Colonic mucosa (tissue), 4 donors: ENCODE measurements around the gene ZFYVE1. TPM values are rescaled to one million over a fixed set of nuclear protein-coding genes. Genes with fewer than 3 reads are reported as not detected.
A peak's percentile ranks its signal among the peaks of the same experiment; 100 is the strongest.
"Not testable (repeated sequence)": the region's sequence is repeated elsewhere in the genome, so short reads cannot be mapped to it uniquely, and the experiment has no call there.

Experiments used
- DNase-seq: peaks from one replicate; pipeline ENCODE4 v3.0.0-alpha.2; 2020
- H3K27ac ChIP-seq: fragments of 200-600 bp; one replicate; pipeline ENCODE4 v1.8.0; 2021
- H3K27me3 ChIP-seq: fragments of 200-600 bp; one replicate; pipeline ENCODE4 v1.8.0; 2021
- H3K36me3 ChIP-seq: fragments of 200-600 bp; one replicate; pipeline ENCODE4 v1.8.0; 2021
- H3K4me1 ChIP-seq: fragments of 200-600 bp; one replicate; pipeline ENCODE4 v1.8.0; 2021; ENCODE audit warnings: mild to moderate bottlenecking
- H3K4me3 ChIP-seq: fragments of 200-600 bp; one replicate; pipeline ENCODE4 v1.8.0; 2021
- H3K9ac ChIP-seq, 2 donors: one replicate each; pipeline ENCODE4 v1.7.0; 2013; ENCODE audit warnings: control low read depth in 2 of 2, low read depth in 2 of 2, low read length in 2 of 2
- H3K9me3 ChIP-seq: fragments of 200-600 bp; one replicate; pipeline ENCODE4 v1.8.0; 2021
- CTCF ChIP-seq: fragments of 200-600 bp; IDR thresholded peaks from one replicate; pipeline ENCODE4 v1.8.0; 2022; ENCODE audit warnings: antibody characterized with exemption, mild to moderate bottlenecking
- intact Hi-C: fragments of 100-400 bp; cut with DNase I; formaldehyde crosslinking; loops from one replicate; pipeline ENCODE4 v1.14.1; 2022
- total RNA-seq, 2 donors: library from RNA; stranded (reverse); fragmentation: NEBNext Ultra II Directional in 1 of 2; extraction: Animal tissue kit (Norgen Biotek cat#: 25700) in 1 of 2; gene quantifications; one replicate each; pipeline ENCODE4 v1.2.1, GENCODE V29; 2021
- donor health status: healthy.
- donor health status: DM: no; HTN: no; CAD: no.
- donor health status: DM: no; HTN: no; CAD: no.

The ZFYVE1 gene
- total RNA-seq, 2 donors from 2014 or later, result 11.7 to 17.5 TPM

- H3K27ac ChIP-seq, result peak overlapping the region; percentile 88
These were observed 562 bp downstream of the ZFYVE1 start for GRCh38 chr14:73026243-73026844.

GRCh38 chr14:73025544-73025943 lies 1.4 kb downstream of the ZFYVE1 start:
- no peak for TF ChIP-seq CTCF
- intact Hi-C loops, result no loop called here
- no peak overlapping the region for H3K27ac ChIP-seq
- H3K4me1 ChIP-seq, result peaks cover 5% of the 10 kb centered on the region
- no peak for DNase-seq
- no peaks in the 10 kb centered on the region for H3K9me3 ChIP-seq
- peak overlapping the region; percentile 66 for H3K4me3 ChIP-seq
- H3K27me3 ChIP-seq, result no peaks in the 10 kb centered on the region
- H3K9ac ChIP-seq, result no peak overlapping the region
- H3K36me3 ChIP-seq, result no peaks in the 10 kb centered on the region

More at GRCh38 chr14:73026243-73026844, 562 bp downstream of the ZFYVE1 start:
- Histone ChIP-seq H3K9me3 (no peaks in the 10 kb centered on the region), H3K36me3 (no peaks in the 10 kb centered on the region), H3K9ac (peak overlapping the region; percentile 68 to 81), H3K27me3 (no peaks in the 10 kb centered on the region), H3K4me1 (peaks cover 5% of the 10 kb centered on the region), H3K4me3 (peak overlapping the region; percentile 66)
- TF ChIP-seq CTCF, result no peak
- intact Hi-C loops, result no loop called here
- DNase-seq, result no peak

- H3K4me3 ChIP-seq, result no peak overlapping the region
- intact Hi-C loops, result no loop called here
These were observed 4.9 kb downstream of the ZFYVE1 start for GRCh38 chr14:73022051-73022450.

GRCh38 chr14:73016011-73016410 lies 10.9 kb downstream of the ZFYVE1 start:
- H3K27me3 ChIP-seq, H3K9ac ChIP-seq, intact Hi-C loops, DNase-seq, H3K36me3 ChIP-seq, H3K9me3 ChIP-seq, H3K27ac ChIP-seq, H3K4me1 ChIP-seq, H3K4me3 ChIP-seq: not testable (repeated sequence)

More at GRCh38 chr14:73022051-73022450, 4.9 kb downstream of the ZFYVE1 start:
- H3K27me3 ChIP-seq, result no peaks in the 10 kb centered on the region
- no peaks in the 10 kb centered on the region for H3K9me3 ChIP-seq
- H3K36me3 ChIP-seq, result no peaks in the 10 kb centered on the region
- peaks cover 5% of the 10 kb centered on the region for H3K4me1 ChIP-seq
- no peak overlapping the region for H3K9ac ChIP-seq
- no peak overlapping the region for H3K27ac ChIP-seq
- no peak for TF ChIP-seq CTCF
- DNase-seq, result no peak

GRCh38 chr14:73015552-73015951 lies 11.4 kb downstream of the ZFYVE1 start:
- H3K4me3 ChIP-seq, DNase-seq, H3K9me3 ChIP-seq, intact Hi-C loops, H3K9ac ChIP-seq, H3K36me3 ChIP-seq, H3K27ac ChIP-seq, H3K4me1 ChIP-seq, H3K27me3 ChIP-seq: not testable (repeated sequence)

- no peak overlapping the region for H3K9ac ChIP-seq
- no peaks in the 10 kb centered on the region for H3K27me3 ChIP-seq
- H3K36me3 ChIP-seq, result no peaks in the 10 kb centered on the region
- no peak for DNase-seq
- H3K9me3 ChIP-seq, result no peaks in the 10 kb centered on the region
- H3K27ac ChIP-seq, result no peak overlapping the region
- peaks cover 3% of the 10 kb centered on the region for H3K4me1 ChIP-seq
- TF ChIP-seq CTCF, result no peak
- intact Hi-C loops, result no loop called here
- H3K4me3 ChIP-seq, result no peak overlapping the region
These were observed 12.8 kb downstream of the ZFYVE1 start for GRCh38 chr14:73014105-73014504.

GRCh38 chr14:73011189-73011588 lies 15.7 kb downstream of the ZFYVE1 start:
- intact Hi-C loops, H3K4me3 ChIP-seq, H3K27ac ChIP-seq, H3K9ac ChIP-seq, H3K4me1 ChIP-seq, H3K9me3 ChIP-seq, DNase-seq, H3K27me3 ChIP-seq, H3K36me3 ChIP-seq: not testable (repeated sequence)
